OCI-LY1 (cell line): ENCODE measurements around the gene MRS2.

Experiments
- H2AFZ ChIP-seq: fragments of 200-600 bp; sonication (generic), shearing (Covaris generic); 2 replicates; pipeline ENCODE4 v1.6.0; 2014; ENCODE audit warnings: antibody characterized with exemption, mild to moderate bottlenecking, low read length
- H3F3A ChIP-seq: fragments of 200-600 bp; sonication (generic), shearing (Covaris generic); 2 replicates; pipeline ENCODE4 v1.6.0; 2014; ENCODE audit warnings: mild to moderate bottlenecking, antibody characterized with exemption, low read length, moderate library complexity; ENCODE audit not compliant: insufficient read depth
- H3K27ac ChIP-seq: fragments of 200-600 bp; sonication (generic); 2 replicates; pipeline ENCODE4 v1.5.1; 2014; ENCODE audit warnings: low read length, mixed run types, mild to moderate bottlenecking, low read depth; ENCODE audit not compliant: poor library complexity, severe bottlenecking
- H3K27me3 ChIP-seq: fragments of 200-600 bp; sonication (generic); 2 replicates; pipeline ENCODE4 v1.6.0; 2014; ENCODE audit warnings: antibody characterized with exemption, mild to moderate bottlenecking, low read length, moderate library complexity; ENCODE audit not compliant: insufficient read depth
- H3K36me3 ChIP-seq: fragments of 200-600 bp; sonication (generic); 2 replicates; pipeline ENCODE4 v1.6.1; 2014; ENCODE audit warnings: mild to moderate bottlenecking, antibody characterized with exemption, low read length, moderate library complexity, mixed read lengths; ENCODE audit not compliant: insufficient read depth
- H3K4me1 ChIP-seq: fragments of 200-600 bp; sonication (generic); 2 replicates; pipeline ENCODE4 v1.5.1; 2014; ENCODE audit warnings: mild to moderate bottlenecking, low read length, moderate library complexity; ENCODE audit not compliant: insufficient read depth, severe bottlenecking
- H3K4me2 ChIP-seq: fragments of 200-600 bp; sonication (generic), shearing (Covaris generic); 2 replicates; pipeline ENCODE4 v1.6.1; 2014; ENCODE audit warnings: low read length
- H3K4me3 ChIP-seq: fragments of 200-600 bp; sonication (generic); 2 replicates; pipeline ENCODE4 v1.5.1; 2014; ENCODE audit warnings: low read length, low read depth, mild to moderate bottlenecking, mixed read lengths; ENCODE audit not compliant: poor library complexity, severe bottlenecking
- H3K79me2 ChIP-seq: fragments of 200-600 bp; shearing (Covaris generic); 2 replicates; pipeline ENCODE4 v1.6.1; 2016; ENCODE audit warnings: mixed run types, low read length, mixed read lengths; ENCODE audit not compliant: insufficient read depth
- H3K9ac ChIP-seq: fragments of 200-600 bp; sonication (generic), shearing (Covaris generic); 2 replicates; pipeline ENCODE4 v1.6.1; 2014; ENCODE audit warnings: mild to moderate bottlenecking, low read length, mixed read lengths
- H3K9me2 ChIP-seq: fragments of 200-600 bp; sonication (generic), shearing (Covaris generic); 2 replicates; pipeline ENCODE4 v1.6.1; 2014; ENCODE audit warnings: low read depth, mild to moderate bottlenecking, low read length, mixed read lengths
- H3K9me3 ChIP-seq: fragments of 200-600 bp; shearing (Covaris generic); 2 replicates; pipeline ENCODE4 v1.6.1; 2014; ENCODE audit warnings: low read length, mixed read lengths
- H4K20me1 ChIP-seq: fragments of 200-600 bp; sonication (generic), shearing (Covaris generic); 2 replicates; pipeline ENCODE4 v1.6.0; 2016; ENCODE audit warnings: mild to moderate bottlenecking, low read length; ENCODE audit not compliant: insufficient read depth
- CTCF ChIP-seq: fragments of 200-600 bp; sonication (generic), shearing (Covaris generic); IDR thresholded peaks from 2 replicates; pipeline ENCODE4 v1.5.1; 2017; ENCODE audit warnings: mild to moderate bottlenecking, antibody characterized with exemption, low read length, moderate library complexity, mixed read lengths
- EZH2 ChIP-seq: fragments of 200-600 bp; sonication (generic), shearing (Covaris generic); IDR thresholded peaks from 2 replicates; pipeline ENCODE4 v1.8.0; 2017; ENCODE audit warnings: borderline replicate concordance, mixed run types, mild to moderate bottlenecking, antibody characterized with exemption, low read length, moderate library complexity, mixed read lengths

The MRS2 gene

GRCh38 chr6:24458134-24458533, 55.4 kb downstream of the MRS2 start:
- Histone ChIP-seq H3K4me1 (no peaks in the 10 kb centered on the region), H3K4me3 (no peak overlapping the region), H3F3A (no peaks in the 10 kb centered on the region), H3K4me2 (no peak overlapping the region), H3K9me2 (no peaks in the 10 kb centered on the region), H3K36me3 (peaks cover 14% of the 10 kb centered on the region; the same call in 1 of the 2 replicates), H3K9ac (no peak overlapping the region), H3K27ac (no peak overlapping the region), H2AFZ (no peak overlapping the region), H3K27me3 (no peaks in the 10 kb centered on the region), H3K9me3 (no peaks in the 10 kb centered on the region), H4K20me1 (no peaks in the 10 kb centered on the region), H3K79me2 (no peaks in the 10 kb centered on the region)
- TF ChIP-seq CTCF (no peak), EZH2 (no peak)

- no peak for TF ChIP-seq CTCF
- no peak for TF ChIP-seq EZH2
- Histone ChIP-seq H3K27ac (no peak overlapping the region), H3F3A (no peaks in the 10 kb centered on the region), H3K27me3 (no peaks in the 10 kb centered on the region), H3K9me2 (no peaks in the 10 kb centered on the region), H3K9me3 (no peaks in the 10 kb centered on the region), H3K4me1 (no peaks in the 10 kb centered on the region), H3K79me2 (no peaks in the 10 kb centered on the region), H3K36me3 (peaks cover 11% of the 10 kb centered on the region; the same call in 1 of the 2 replicates), H2AFZ (no peak overlapping the region), H3K4me2 (no peak overlapping the region), H4K20me1 (no peaks in the 10 kb centered on the region), H3K4me3 (no peak overlapping the region), H3K9ac (no peak overlapping the region)
Measured at GRCh38 chr6:24458941-24459340, 56.2 kb downstream of the MRS2 start.

- H2AFZ ChIP-seq = no peak overlapping the region
- no peak overlapping the region for H3K9ac ChIP-seq
- no peaks in the 10 kb centered on the region for H3K27me3 ChIP-seq
- H3K79me2 ChIP-seq = no peaks in the 10 kb centered on the region
- H3K27ac ChIP-seq = no peak overlapping the region
- no peaks in the 10 kb centered on the region for H4K20me1 ChIP-seq
- TF ChIP-seq EZH2 (no peak), CTCF (no peak)
- H3K9me2 ChIP-seq = no peaks in the 10 kb centered on the region
- H3K4me3 ChIP-seq = no peak overlapping the region
- H3F3A ChIP-seq = no peaks in the 10 kb centered on the region
- H3K4me1 ChIP-seq = no peaks in the 10 kb centered on the region
- no peaks in the 10 kb centered on the region for H3K9me3 ChIP-seq
- H3K36me3 ChIP-seq = peaks cover 11% of the 10 kb centered on the region; the same call in 1 of the 2 replicates
- no peak overlapping the region for H3K4me2 ChIP-seq
Measured at GRCh38 chr6:24460966-24461365, 58.2 kb downstream of the MRS2 start.
